Mucosa of rectum (tissue), 2 donors: ENCODE measurements around the gene RAB7B.
A peak's percentile ranks its signal among the peaks of the same experiment; 100 is the strongest.

ENCODE experiments used
- H3K27ac ChIP-seq, 2 donors: one replicate each; pipeline ENCODE4 v1.7.0; 2013; ENCODE audit warnings: inconsistent platforms in 2 of 2, low read depth in 2 of 2, low read length in 2 of 2
- H3K27me3 ChIP-seq, 2 donors: one replicate each; pipeline ENCODE4 v1.7.0; 2013; ENCODE audit warnings: low read length in 2 of 2; ENCODE audit not compliant: control insufficient read depth in 2 of 2, insufficient read depth in 2 of 2
- H3K36me3 ChIP-seq, 2 donors: one replicate each; pipeline ENCODE4 v1.7.0; 2013; ENCODE audit warnings: low read length in 2 of 2; ENCODE audit not compliant: control insufficient read depth in 2 of 2, insufficient read depth in 2 of 2
- H3K4me1 ChIP-seq, 2 donors: one replicate each; pipeline ENCODE4 v1.7.0; 2013; ENCODE audit warnings: low read length in 2 of 2, mild to moderate bottlenecking in 1 of 2; ENCODE audit not compliant: control insufficient read depth in 2 of 2, insufficient read depth in 2 of 2
- H3K4me3 ChIP-seq, 2 donors: one replicate each; pipeline ENCODE4 v1.7.0; 2013; ENCODE audit warnings: low read length in 2 of 2
- H3K9ac ChIP-seq, 2 donors: one replicate each; pipeline ENCODE4 v1.7.0; 2013; ENCODE audit warnings: low read length in 2 of 2, low read depth in 1 of 2, mild to moderate bottlenecking in 1 of 2
- H3K9me3 ChIP-seq, 2 donors: one replicate each; pipeline ENCODE4 v1.7.0; 2013; ENCODE audit warnings: low read length in 2 of 2; ENCODE audit not compliant: control insufficient read depth in 2 of 2
- donor health status: healthy.
- donor health status: Normal muscosa, but diverticular disease.

RAB7B gene

DNA sequence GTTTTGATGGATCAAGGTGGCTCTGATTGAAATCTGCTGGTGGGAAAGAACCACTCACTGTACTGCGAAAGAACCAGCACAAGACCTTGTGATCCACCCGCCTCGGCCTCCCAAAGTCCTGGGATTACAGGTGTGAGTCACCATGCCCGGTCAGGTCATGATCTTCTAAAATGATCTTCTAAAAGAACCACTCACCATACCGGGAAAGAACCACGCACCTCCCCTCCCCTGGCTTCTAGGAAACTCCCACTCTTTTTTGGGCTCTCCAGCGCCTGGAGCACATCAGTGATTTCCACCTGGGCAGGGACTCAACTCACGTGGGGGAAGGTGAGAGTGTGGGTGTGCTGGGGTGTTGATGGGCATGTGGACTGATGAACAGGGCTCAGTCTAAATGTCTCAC lies 7.9 kb upstream of the RAB7B start:
- no peaks in the 10 kb centered on the region for H3K27me3 ChIP-seq
- H3K4me1 ChIP-seq: peaks cover 7 to 10% of the 10 kb centered on the region in 2 donors
- no peaks in the 10 kb centered on the region for H3K36me3 ChIP-seq
- no peaks in the 10 kb centered on the region for H3K9me3 ChIP-seq
- no peak overlapping the region for H3K9ac ChIP-seq
- H3K4me3 ChIP-seq: no peak overlapping the region
- no peak overlapping the region for H3K27ac ChIP-seq

GRCh38 chr1:206010060-206010459 lies 6.9 kb upstream of the RAB7B start:
- no peaks in the 10 kb centered on the region for H3K9me3 ChIP-seq
- no peak overlapping the region for H3K27ac ChIP-seq
- H3K4me3 ChIP-seq: no peak overlapping the region
- H3K27me3 ChIP-seq: no peaks in the 10 kb centered on the region
- peaks cover 7 to 10% of the 10 kb centered on the region in 2 donors for H3K4me1 ChIP-seq
- H3K9ac ChIP-seq: no peak overlapping the region
- no peaks in the 10 kb centered on the region for H3K36me3 ChIP-seq

DNA sequence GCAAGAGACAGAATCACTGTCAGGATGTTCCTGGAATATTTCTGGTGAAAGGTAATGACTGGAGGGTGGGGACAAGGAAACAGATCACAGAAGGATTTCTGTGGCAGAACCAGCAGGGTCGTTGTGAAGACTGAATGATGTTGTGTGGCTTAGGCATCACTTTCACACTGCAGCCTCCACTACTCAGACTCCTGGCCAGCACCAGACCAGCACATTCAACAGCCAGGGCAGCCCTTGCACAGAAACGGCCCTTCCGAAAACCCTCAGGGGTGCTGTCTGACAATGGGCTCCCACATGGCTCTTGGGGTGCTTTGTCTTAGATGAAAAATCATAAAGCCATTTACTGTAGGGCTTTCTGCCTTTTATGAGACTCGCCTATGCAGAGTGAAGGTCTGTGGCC lies 3.8 kb upstream of the RAB7B start:
- Histone ChIP-seq H3K4me3 (no peak overlapping the region), H3K9ac (no peak overlapping the region), H3K27me3 (no peaks in the 10 kb centered on the region), H3K36me3 (no peaks in the 10 kb centered on the region), H3K9me3 (no peaks in the 10 kb centered on the region), H3K4me1 (peaks cover 3 to 5% of the 10 kb centered on the region in 2 donors), H3K27ac (no peak overlapping the region)

- no peaks in the 10 kb centered on the region for H3K9me3 ChIP-seq
- H3K9ac ChIP-seq: no peak overlapping the region
- H3K4me3 ChIP-seq: no peak overlapping the region
- H3K27me3 ChIP-seq: no peaks in the 10 kb centered on the region
- peaks cover 0 to 4% of the 10 kb centered on the region in 2 donors for H3K4me1 ChIP-seq
- H3K27ac ChIP-seq: no peak overlapping the region
- no peaks in the 10 kb centered on the region for H3K36me3 ChIP-seq
Measured at GRCh38 chr1:206005778-206006180, 2.6 kb upstream of the RAB7B start.

GRCh38 chr1:206005234-206005633 lies 2.0 kb upstream of the RAB7B start:
- Histone ChIP-seq H3K27me3 (no peaks in the 10 kb centered on the region), H3K9me3 (no peaks in the 10 kb centered on the region), H3K4me3 (no peak overlapping the region), H3K9ac (no peak overlapping the region), H3K27ac (no peak overlapping the region), H3K36me3 (no peaks in the 10 kb centered on the region), H3K4me1 (peaks cover 0 to 4% of the 10 kb centered on the region in 2 donors)

- H3K4me3 ChIP-seq: no peak overlapping the region
- H3K9me3 ChIP-seq: no peaks in the 10 kb centered on the region
- no peak overlapping the region for H3K27ac ChIP-seq
- H3K36me3 ChIP-seq: no peaks in the 10 kb centered on the region
- peaks cover 0 to 4% of the 10 kb centered on the region in 2 donors for H3K4me1 ChIP-seq
- no peak overlapping the region for H3K9ac ChIP-seq
- no peaks in the 10 kb centered on the region for H3K27me3 ChIP-seq
Measured at GRCh38 chr1:206004826-206005225, 1.6 kb upstream of the RAB7B start.

DNA sequence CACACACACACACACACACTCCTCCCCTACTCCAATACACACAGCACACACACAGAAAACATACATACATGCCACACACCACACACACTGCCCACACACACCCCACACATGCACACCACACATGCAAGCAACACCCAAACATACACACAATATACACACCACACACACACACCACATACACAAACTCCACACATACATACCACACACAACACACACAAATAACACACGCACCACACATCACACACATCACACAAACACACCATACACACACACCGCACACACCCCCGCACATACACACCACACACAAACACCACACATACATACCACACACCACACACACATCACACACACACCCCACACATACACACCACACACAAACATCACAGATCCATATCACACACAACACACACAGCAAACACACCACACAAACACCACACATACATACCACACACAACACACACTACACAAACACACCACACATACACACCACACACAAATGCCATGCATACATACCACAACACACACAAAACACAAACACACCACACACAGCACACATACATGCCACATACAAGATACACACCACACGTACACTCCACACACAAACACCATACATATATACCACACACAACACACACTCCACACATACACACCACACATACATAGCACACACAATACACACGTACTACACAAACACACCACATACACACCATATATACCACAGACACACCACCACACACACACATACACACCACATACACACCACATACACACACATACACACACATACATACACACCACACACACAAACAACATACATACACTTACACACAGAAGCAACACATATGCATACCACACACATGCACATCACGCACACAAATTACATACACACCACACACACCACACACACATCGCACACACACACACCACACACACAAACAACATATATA lies 932 bp upstream of the RAB7B start:
- no peaks in the 10 kb centered on the region for H3K36me3 ChIP-seq
- peak overlapping the region; percentile 22 to 32 for H3K27ac ChIP-seq
- H3K9me3 ChIP-seq: no peaks in the 10 kb centered on the region
- no peak overlapping the region for H3K9ac ChIP-seq
- H3K4me3 ChIP-seq: no peak overlapping the region
- H3K4me1 ChIP-seq: peaks cover 0 to 4% of the 10 kb centered on the region in 2 donors
- H3K27me3 ChIP-seq: no peaks in the 10 kb centered on the region

- H3K36me3 ChIP-seq: no peaks in the 10 kb centered on the region
- no peaks in the 10 kb centered on the region for H3K9me3 ChIP-seq
- H3K4me3 ChIP-seq: peak overlapping the region in 1 of 2 donors; percentile 58
- H3K4me1 ChIP-seq: peaks cover 0 to 4% of the 10 kb centered on the region in 2 donors
- no peak overlapping the region for H3K27ac ChIP-seq
- H3K9ac ChIP-seq: no peak overlapping the region
- H3K27me3 ChIP-seq: no peaks in the 10 kb centered on the region
Measured at GRCh38 chr1:206002160-206002559, 1.0 kb downstream of the RAB7B start.

- Histone ChIP-seq H3K4me1 (peaks cover 0 to 4% of the 10 kb centered on the region in 2 donors), H3K9me3 (no peaks in the 10 kb centered on the region), H3K27ac (peak overlapping the region; percentile 23 to 38), H3K27me3 (no peaks in the 10 kb centered on the region), H3K4me3 (peak overlapping the region in 1 of 2 donors; percentile 58), H3K9ac (peak overlapping the region in 1 of 2 donors; percentile 27), H3K36me3 (no peaks in the 10 kb centered on the region)
Measured at GRCh38 chr1:206001476-206001888, 1.7 kb downstream of the RAB7B start.

- no peaks in the 10 kb centered on the region for H3K9me3 ChIP-seq
- H3K9ac ChIP-seq: no peak overlapping the region
- no peaks in the 10 kb centered on the region for H3K36me3 ChIP-seq
- H3K4me1 ChIP-seq: peaks cover 0 to 4% of the 10 kb centered on the region in 2 donors
- H3K27ac ChIP-seq: no peak overlapping the region
- H3K27me3 ChIP-seq: no peaks in the 10 kb centered on the region
- H3K4me3 ChIP-seq: no peak overlapping the region
Measured at GRCh38 chr1:206000641-206001339, 2.4 kb downstream of the RAB7B start.
